GM23338 (cell line): ENCODE data around the gene STON1. TPM values are rescaled to one million over a fixed set of nuclear protein-coding genes. Genes with fewer than 3 reads are reported as not detected.

Experiments
- ATAC-seq: fragments of 200-7000 bp; cut with Tn5 transposase; 3 replicates; pipeline ENCODE4 v1.9.1; 2020
- DNase-seq: peaks from one replicate; pipeline ENCODE4 v3.0.0-alpha.2; 2015; ENCODE audit warnings: low spot score
- H2AFZ ChIP-seq: fragments of 200-600 bp; sonication (generic); 2 replicates; pipeline ENCODE4 v1.8.0; 2016; ENCODE audit warnings: antibody characterized with exemption, mild to moderate bottlenecking, moderate library complexity
- H3F3A ChIP-seq: fragments of 200-600 bp; sonication (generic); replicated peaks from 2 replicates; pipeline ENCODE4 v1.8.0; 2017; ENCODE audit warnings: antibody characterized with exemption, mixed run types, low read depth
- H3K27ac ChIP-seq: fragments of 200-600 bp; sonication (generic); 2 replicates; pipeline ENCODE4 v1.6.1; 2016; ENCODE audit warnings: low read depth
- H3K27me3 ChIP-seq: fragments of 200-600 bp; sonication (generic); 2 replicates; pipeline ENCODE4 v1.8.0; 2016; ENCODE audit warnings: mild to moderate bottlenecking, mixed run types, moderate library complexity; ENCODE audit not compliant: insufficient read depth
- H3K36me3 ChIP-seq: fragments of 200-600 bp; sonication (generic); 2 replicates; pipeline ENCODE4 v1.8.0; 2016; ENCODE audit warnings: mild to moderate bottlenecking; ENCODE audit not compliant: insufficient read depth
- H3K4me1 ChIP-seq: fragments of 200-600 bp; sonication (generic); 2 replicates; pipeline ENCODE4 v1.8.0; 2016; ENCODE audit warnings: mild to moderate bottlenecking, moderate library complexity; ENCODE audit not compliant: insufficient read depth
- H3K4me2 ChIP-seq: fragments of 200-600 bp; sonication (generic); 2 replicates; pipeline ENCODE4 v1.7.1; 2017; ENCODE audit warnings: mixed run types
- H3K4me3 ChIP-seq: fragments of 200-600 bp; sonication (generic); 2 replicates; pipeline ENCODE4 v1.6.1; 2016; ENCODE audit warnings: mixed run types
- H3K79me2 ChIP-seq: fragments of 200-600 bp; sonication (generic); replicated peaks from 2 replicates; pipeline ENCODE4 v1.8.0; 2017; ENCODE audit warnings: mild to moderate bottlenecking; ENCODE audit not compliant: insufficient read depth
- H3K9me2 ChIP-seq: fragments of 200-600 bp; sonication (generic); 2 replicates; pipeline ENCODE4 v1.8.0; 2017; ENCODE audit not compliant: insufficient read depth
- H4K20me1 ChIP-seq: fragments of 200-600 bp; sonication (generic); replicated peaks from 2 replicates; pipeline ENCODE4 v1.8.0; 2017; ENCODE audit warnings: mild to moderate bottlenecking; ENCODE audit not compliant: insufficient read depth
- H3K27ac Mint-ChIP-seq: 2 replicates; pipeline ENCODE4 v1.8.0; 2020; ENCODE audit warnings: inconsistent platforms, mild to moderate bottlenecking, moderate library complexity, mixed read lengths
- H3K27me3 Mint-ChIP-seq: 3 replicates; pipeline ENCODE4 v1.8.0; 2022; ENCODE audit warnings: low read depth, mild to moderate bottlenecking, moderate library complexity, mixed read lengths, inconsistent platforms; ENCODE audit not compliant: insufficient read depth, poor library complexity
- H3K36me3 Mint-ChIP-seq: 3 replicates; pipeline ENCODE4 v1.8.0; 2021; ENCODE audit warnings: low read depth, mild to moderate bottlenecking, inconsistent platforms, moderate library complexity, mixed read lengths
- H3K4me1 Mint-ChIP-seq: 3 replicates; pipeline ENCODE4 v1.8.0; 2020; ENCODE audit warnings: mild to moderate bottlenecking, inconsistent platforms, mixed read lengths
- H3K4me3 Mint-ChIP-seq: 3 replicates; pipeline ENCODE4 v1.8.0; 2021; ENCODE audit warnings: moderate library complexity, mild to moderate bottlenecking, inconsistent platforms, mixed read lengths
- H3K9me3 Mint-ChIP-seq: 3 replicates; pipeline ENCODE4 v1.8.0; 2020; ENCODE audit warnings: moderate library complexity, mild to moderate bottlenecking, inconsistent platforms, mixed read lengths
- CREB1 ChIP-seq: fragments of 250-450 bp; sonication (Bioruptor Pico); IDR thresholded peaks from 2 replicates; pipeline ENCODE4 v1.5.0; 2020; ENCODE audit warnings: low read depth, mild to moderate bottlenecking, moderate library complexity
- EZH2 ChIP-seq: fragments of 200-600 bp; sonication (generic); IDR thresholded peaks from one replicate; pipeline ENCODE4 v1.8.0; 2017; ENCODE audit warnings: antibody characterized with exemption, mild to moderate bottlenecking, low read depth; ENCODE audit not compliant: unreplicated experiment
- EZH2phosphoT487 ChIP-seq: fragments of 200-600 bp; sonication (generic); IDR thresholded peaks from one replicate; pipeline ENCODE4 v1.8.1; 2018; ENCODE audit warnings: antibody characterized with exemption; ENCODE audit not compliant: unreplicated experiment
- JUNB ChIP-seq: IDR thresholded peaks from one replicate; pipeline ENCODE4 v1.6.1; 2016; ENCODE audit warnings: antibody characterized with exemption; ENCODE audit not compliant: unreplicated experiment
- NANOG ChIP-seq: IDR thresholded peaks from 2 replicates; pipeline ENCODE4 v1.6.1; 2016; ENCODE audit warnings: antibody characterized with exemption, borderline replicate concordance
- POLR2AphosphoS5 ChIP-seq: IDR thresholded peaks from 2 replicates; pipeline ENCODE4 v1.6.1; 2016; ENCODE audit warnings: antibody characterized with exemption, low read depth
- STAT1 ChIP-seq: IDR thresholded peaks from one replicate; pipeline ENCODE4 v1.6.1; 2016; ENCODE audit warnings: antibody characterized with exemption; ENCODE audit not compliant: unreplicated experiment
- ZNF331 ChIP-seq: fragments of 250-450 bp; sonication (Bioruptor Pico); IDR thresholded peaks from 2 replicates; pipeline ENCODE4 v1.5.0; 2020; ENCODE audit warnings: low read depth, mild to moderate bottlenecking, moderate library complexity
- polyA plus RNA-seq: library from polyadenylated mRNA; unstranded; fragments of >200 nt; fragmentation: Nextera tagmentation; extraction: Ambion mirVana; gene quantifications from 2 replicates; pipeline ENCODE4 v1.2.1, GENCODE V29; 2016
- total RNA-seq: library from RNA; depleted of rRNA; stranded (reverse); fragments of >200 nt; shearing (Covaris generic); gene quantifications from 2 replicates; pipeline ENCODE4 v1.2.3, GENCODE V29; 2014
- TF ChIP-seq, protein P1 (sequence below): fragments of 250-450 bp; sonication (Bioruptor Pico); IDR thresholded peaks from 2 replicates; pipeline ENCODE4 v1.5.0; 2020; ENCODE audit warnings: mild to moderate bottlenecking, moderate library complexity
- TF ChIP-seq, protein P2 (sequence below), 2 experiments: fragments of 200-600 bp in 1 of 2; sonication (generic) in 1 of 2; conservative IDR thresholded peaks; 2 replicates each; pipeline versions ENCODE4 v1.5.1 to v1.6.1; 2016 to 2017; ENCODE audit warnings: antibody characterized with exemption in 2 of 2, low read depth in 2 of 2, mild to moderate bottlenecking in 2 of 2, moderate library complexity in 1 of 2
- TF ChIP-seq, protein P3 (sequence below): IDR thresholded peaks from one replicate; pipeline ENCODE4 v1.6.1; 2018; ENCODE audit warnings: antibody characterized with exemption; ENCODE audit not compliant: unreplicated experiment

Gene STON1
- total and polyA plus RNA-seq, 2 experiments from 2014 or later, result 5.4 to 14.4 TPM

DNA sequence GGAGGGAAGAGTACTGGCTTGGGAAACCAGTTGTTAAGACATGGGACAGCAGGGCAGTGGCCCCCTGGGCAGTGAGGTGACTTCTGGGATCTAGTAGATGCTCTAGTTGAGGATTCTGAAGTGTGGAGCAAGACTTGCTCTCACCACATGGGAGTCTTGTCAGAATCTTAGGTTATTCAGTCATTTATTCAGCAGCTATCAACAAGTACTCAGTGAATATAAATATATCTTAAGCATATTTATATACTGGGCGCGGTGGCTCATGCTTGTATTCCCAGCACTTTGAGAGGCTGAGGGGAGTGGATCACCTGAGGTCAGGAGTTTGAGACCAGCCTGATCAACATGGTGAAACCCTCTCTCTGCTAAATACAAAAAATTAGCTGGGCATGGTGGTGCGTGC, 20.0 kb downstream of the STON1 start (continued):
- TF ChIP-seq, protein P1, sequence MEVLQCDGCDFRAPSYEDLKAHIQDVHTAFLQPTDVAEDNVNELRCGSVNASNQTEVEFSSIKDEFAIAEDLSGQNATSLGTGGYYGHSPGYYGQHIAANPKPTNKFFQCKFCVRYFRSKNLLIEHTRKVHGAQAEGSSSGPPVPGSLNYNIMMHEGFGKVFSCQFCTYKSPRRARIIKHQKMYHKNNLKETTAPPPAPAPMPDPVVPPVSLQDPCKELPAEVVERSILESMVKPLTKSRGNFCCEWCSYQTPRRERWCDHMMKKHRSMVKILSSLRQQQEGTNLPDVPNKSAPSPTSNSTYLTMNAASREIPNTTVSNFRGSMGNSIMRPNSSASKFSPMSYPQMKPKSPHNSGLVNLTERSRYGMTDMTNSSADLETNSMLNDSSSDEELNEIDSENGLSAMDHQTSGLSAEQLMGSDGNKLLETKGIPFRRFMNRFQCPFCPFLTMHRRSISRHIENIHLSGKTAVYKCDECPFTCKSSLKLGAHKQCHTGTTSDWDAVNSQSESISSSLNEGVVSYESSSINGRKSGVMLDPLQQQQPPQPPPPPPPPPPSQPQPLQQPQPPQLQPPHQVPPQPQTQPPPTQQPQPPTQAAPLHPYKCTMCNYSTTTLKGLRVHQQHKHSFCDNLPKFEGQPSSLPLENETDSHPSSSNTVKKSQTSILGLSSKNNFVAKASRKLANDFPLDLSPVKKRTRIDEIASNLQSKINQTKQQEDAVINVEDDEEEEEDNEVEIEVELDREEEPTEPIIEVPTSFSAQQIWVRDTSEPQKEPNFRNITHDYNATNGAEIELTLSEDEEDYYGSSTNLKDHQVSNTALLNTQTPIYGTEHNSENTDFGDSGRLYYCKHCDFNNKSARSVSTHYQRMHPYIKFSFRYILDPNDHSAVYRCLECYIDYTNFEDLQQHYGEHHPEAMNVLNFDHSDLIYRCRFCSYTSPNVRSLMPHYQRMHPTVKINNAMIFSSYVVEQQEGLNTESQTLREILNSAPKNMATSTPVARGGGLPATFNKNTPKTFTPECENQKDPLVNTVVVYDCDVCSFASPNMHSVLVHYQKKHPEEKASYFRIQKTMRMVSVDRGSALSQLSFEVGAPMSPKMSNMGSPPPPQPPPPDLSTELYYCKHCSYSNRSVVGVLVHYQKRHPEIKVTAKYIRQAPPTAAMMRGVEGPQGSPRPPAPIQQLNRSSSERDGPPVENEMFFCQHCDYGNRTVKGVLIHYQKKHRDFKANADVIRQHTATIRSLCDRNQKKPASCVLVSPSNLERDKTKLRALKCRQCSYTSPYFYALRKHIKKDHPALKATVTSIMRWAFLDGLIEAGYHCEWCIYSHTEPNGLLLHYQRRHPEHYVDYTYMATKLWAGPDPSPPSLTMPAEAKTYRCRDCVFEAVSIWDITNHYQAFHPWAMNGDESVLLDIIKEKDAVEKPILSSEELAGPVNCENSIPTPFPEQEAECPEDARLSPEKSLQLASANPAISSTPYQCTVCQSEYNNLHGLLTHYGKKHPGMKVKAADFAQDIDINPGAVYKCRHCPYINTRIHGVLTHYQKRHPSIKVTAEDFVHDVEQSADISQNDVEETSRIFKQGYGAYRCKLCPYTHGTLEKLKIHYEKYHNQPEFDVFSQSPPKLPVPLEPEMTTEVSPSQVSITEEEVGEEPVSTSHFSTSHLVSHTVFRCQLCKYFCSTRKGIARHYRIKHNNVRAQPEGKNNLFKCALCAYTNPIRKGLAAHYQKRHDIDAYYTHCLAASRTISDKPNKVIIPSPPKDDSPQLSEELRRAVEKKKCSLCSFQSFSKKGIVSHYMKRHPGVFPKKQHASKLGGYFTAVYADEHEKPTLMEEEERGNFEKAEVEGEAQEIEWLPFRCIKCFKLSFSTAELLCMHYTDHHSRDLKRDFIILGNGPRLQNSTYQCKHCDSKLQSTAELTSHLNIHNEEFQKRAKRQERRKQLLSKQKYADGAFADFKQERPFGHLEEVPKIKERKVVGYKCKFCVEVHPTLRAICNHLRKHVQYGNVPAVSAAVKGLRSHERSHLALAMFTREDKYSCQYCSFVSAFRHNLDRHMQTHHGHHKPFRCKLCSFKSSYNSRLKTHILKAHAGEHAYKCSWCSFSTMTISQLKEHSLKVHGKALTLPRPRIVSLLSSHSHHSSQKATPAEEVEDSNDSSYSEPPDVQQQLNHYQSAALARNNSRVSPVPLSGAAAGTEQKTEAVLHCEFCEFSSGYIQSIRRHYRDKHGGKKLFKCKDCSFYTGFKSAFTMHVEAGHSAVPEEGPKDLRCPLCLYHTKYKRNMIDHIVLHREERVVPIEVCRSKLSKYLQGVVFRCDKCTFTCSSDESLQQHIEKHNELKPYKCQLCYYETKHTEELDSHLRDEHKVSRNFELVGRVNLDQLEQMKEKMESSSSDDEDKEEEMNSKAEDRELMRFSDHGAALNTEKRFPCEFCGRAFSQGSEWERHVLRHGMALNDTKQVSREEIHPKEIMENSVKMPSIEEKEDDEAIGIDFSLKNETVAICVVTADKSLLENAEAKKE (CRISPR knock-in tag), result no peak
- TF ChIP-seq, protein P2, sequence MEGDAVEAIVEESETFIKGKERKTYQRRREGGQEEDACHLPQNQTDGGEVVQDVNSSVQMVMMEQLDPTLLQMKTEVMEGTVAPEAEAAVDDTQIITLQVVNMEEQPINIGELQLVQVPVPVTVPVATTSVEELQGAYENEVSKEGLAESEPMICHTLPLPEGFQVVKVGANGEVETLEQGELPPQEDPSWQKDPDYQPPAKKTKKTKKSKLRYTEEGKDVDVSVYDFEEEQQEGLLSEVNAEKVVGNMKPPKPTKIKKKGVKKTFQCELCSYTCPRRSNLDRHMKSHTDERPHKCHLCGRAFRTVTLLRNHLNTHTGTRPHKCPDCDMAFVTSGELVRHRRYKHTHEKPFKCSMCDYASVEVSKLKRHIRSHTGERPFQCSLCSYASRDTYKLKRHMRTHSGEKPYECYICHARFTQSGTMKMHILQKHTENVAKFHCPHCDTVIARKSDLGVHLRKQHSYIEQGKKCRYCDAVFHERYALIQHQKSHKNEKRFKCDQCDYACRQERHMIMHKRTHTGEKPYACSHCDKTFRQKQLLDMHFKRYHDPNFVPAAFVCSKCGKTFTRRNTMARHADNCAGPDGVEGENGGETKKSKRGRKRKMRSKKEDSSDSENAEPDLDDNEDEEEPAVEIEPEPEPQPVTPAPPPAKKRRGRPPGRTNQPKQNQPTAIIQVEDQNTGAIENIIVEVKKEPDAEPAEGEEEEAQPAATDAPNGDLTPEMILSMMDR (conservative IDR thresholded peaks at IDR 0.05; ENCODE audit: low read depth in 2 of 2), result no peak
- no peak for TF ChIP-seq ZNF331 (CRISPR knock-in tag)
- no peak for TF ChIP-seq CREB1 (CRISPR knock-in tag)
- TF ChIP-seq JUNB, result no peak
- TF ChIP-seq EZH2phosphoT487, result no peak
- TF ChIP-seq STAT1, result no peak

DNA sequence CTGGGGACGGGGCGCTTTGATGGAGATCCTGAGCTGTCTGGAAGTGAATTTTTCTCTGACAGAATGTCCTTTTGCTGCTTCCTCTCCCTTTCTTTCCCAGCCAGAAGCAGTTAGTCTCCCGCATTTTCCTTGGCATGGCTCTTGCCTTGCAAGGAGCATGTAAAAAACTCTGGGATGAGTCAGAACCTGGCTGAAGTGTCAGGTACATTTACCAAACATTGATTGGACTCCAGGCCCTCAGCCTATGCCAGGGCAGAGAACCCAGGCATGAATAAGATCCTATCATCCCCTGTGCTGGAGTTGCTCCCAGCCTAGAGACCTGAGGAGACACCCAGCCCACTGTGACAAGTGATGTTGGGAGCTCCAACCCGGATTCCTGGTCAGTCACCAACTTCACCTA, 21.6 kb downstream of the STON1 start:
- Histone ChIP-seq H3K79me2 (no peaks in the 10 kb centered on the region), H3K9me2 (no peaks in the 10 kb centered on the region), H3K36me3 (no peaks in the 10 kb centered on the region), H4K20me1 (no peaks in the 10 kb centered on the region), H3K4me1 (no peaks in the 10 kb centered on the region), H2AFZ (no peak overlapping the region), H3K27ac (no peak overlapping the region), H3K27me3 (no peaks in the 10 kb centered on the region), H3K4me3 (no peak overlapping the region), H3F3A (no peaks in the 10 kb centered on the region), H3K4me2 (no peak overlapping the region)
- H3K4me1 Mint-ChIP-seq, result peaks cover 10% of the 10 kb centered on the region
- H3K4me3 Mint-ChIP-seq, result no peak overlapping the region
- H3K27ac Mint-ChIP-seq, result no peak overlapping the region
- ATAC-seq (no peak), DNase-seq (no peak)
- no peaks in the 10 kb centered on the region for H3K27me3 Mint-ChIP-seq
- peaks cover 20% of the 10 kb centered on the region for H3K9me3 Mint-ChIP-seq
- peaks cover 18% of the 10 kb centered on the region for H3K36me3 Mint-ChIP-seq
- no peak for TF ChIP-seq POLR2AphosphoS5
- no peak for TF ChIP-seq CREB1 (CRISPR knock-in tag)
- no peak for TF ChIP-seq EZH2
- TF ChIP-seq, protein P2 (conservative IDR thresholded peaks at IDR 0.05; ENCODE audit: low read depth in 2 of 2), result no peak
- TF ChIP-seq, protein P3, sequence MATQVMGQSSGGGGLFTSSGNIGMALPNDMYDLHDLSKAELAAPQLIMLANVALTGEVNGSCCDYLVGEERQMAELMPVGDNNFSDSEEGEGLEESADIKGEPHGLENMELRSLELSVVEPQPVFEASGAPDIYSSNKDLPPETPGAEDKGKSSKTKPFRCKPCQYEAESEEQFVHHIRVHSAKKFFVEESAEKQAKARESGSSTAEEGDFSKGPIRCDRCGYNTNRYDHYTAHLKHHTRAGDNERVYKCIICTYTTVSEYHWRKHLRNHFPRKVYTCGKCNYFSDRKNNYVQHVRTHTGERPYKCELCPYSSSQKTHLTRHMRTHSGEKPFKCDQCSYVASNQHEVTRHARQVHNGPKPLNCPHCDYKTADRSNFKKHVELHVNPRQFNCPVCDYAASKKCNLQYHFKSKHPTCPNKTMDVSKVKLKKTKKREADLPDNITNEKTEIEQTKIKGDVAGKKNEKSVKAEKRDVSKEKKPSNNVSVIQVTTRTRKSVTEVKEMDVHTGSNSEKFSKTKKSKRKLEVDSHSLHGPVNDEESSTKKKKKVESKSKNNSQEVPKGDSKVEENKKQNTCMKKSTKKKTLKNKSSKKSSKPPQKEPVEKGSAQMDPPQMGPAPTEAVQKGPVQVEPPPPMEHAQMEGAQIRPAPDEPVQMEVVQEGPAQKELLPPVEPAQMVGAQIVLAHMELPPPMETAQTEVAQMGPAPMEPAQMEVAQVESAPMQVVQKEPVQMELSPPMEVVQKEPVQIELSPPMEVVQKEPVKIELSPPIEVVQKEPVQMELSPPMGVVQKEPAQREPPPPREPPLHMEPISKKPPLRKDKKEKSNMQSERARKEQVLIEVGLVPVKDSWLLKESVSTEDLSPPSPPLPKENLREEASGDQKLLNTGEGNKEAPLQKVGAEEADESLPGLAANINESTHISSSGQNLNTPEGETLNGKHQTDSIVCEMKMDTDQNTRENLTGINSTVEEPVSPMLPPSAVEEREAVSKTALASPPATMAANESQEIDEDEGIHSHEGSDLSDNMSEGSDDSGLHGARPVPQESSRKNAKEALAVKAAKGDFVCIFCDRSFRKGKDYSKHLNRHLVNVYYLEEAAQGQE, result no peak
- no peak for TF ChIP-seq STAT1
- TF ChIP-seq ZNF331 (CRISPR knock-in tag), result no peak
- no peak for TF ChIP-seq NANOG
- no peak for TF ChIP-seq EZH2phosphoT487
- TF ChIP-seq JUNB, result no peak
